ENCODE data around the gene SUSD1.

DNA sequence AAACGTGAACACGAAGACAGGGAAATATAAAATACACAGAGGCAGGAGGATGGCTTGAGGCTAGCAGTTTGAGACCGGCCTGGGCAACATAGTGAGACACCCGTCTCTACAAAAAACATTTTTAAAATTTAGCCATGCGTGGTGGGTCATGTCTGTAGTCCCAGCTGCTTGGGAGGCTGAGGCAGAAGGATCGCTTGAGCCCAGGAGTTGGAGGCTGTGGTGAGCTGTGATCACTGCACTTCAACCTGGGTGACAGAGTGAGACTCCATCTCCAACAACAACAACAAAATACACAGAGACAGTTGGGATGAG, 55.1 kb downstream of the SUSD1 start:
- TF ChIP-seq POLR2A (IDR thresholded peaks at IDR 0.05; ENCODE audit: low read depth, low read length) = no peak
- TF ChIP-seq POLR2AphosphoS5 (IDR thresholded peaks at IDR 0.05; ENCODE audit: low read depth, low read length) = no peak
- TF ChIP-seq POU2F2 (IDR thresholded peaks at IDR 0.05; ENCODE audit: low read depth, low read length) = no peak
- TF ChIP-seq SPI1 (IDR thresholded peaks at IDR 0.05; ENCODE audit: low read depth, low read length) = no peak
- no peak for TF ChIP-seq TAF1 (IDR thresholded peaks at IDR 0.05; ENCODE audit: low read depth, low read length)
